Adrenal gland (tissue), 12 donors: ENCODE measurements around the gene WSB1. TPM values are rescaled to one million over a fixed set of nuclear protein-coding genes. Genes with fewer than 3 reads are reported as not detected.

ENCODE experiments used
- DNase-seq, 7 donors: peaks; one replicate each; pipeline ENCODE4 v3.0.0-alpha.2; 2019 to 2020
- H3K27ac ChIP-seq, 5 donors: fragments of 200-600 bp; sonication (generic) in 4 of 5; 1 replicate in 3 of 5; 2 replicates in 2 of 5; pipeline versions ENCODE4 v1.5.1 to v1.8.0; 2016 to 2020; ENCODE audit warnings: mild to moderate bottlenecking in 1 of 5
- H3K27me3 ChIP-seq: fragments of 200-600 bp; 2 replicates; pipeline ENCODE4 v1.8.0; 2021
- H3K36me3 ChIP-seq, 2 donors: fragments of 200-600 bp; replicated peaks in 1 of 2; 1 replicate in 1 of 2; 2 replicates in 1 of 2; pipeline versions ENCODE4 v1.5.1 to v1.8.0; 2018 to 2022
- H3K4me1 ChIP-seq, 2 donors: fragments of 200-600 bp; replicated peaks in 1 of 2; 1 replicate in 1 of 2; 2 replicates in 1 of 2; pipeline versions ENCODE4 v1.5.1 to v1.8.0; 2018 to 2021
- H3K4me3 ChIP-seq, 4 donors: fragments of 200-600 bp; sonication (generic) in 3 of 4; one replicate each; pipeline ENCODE4 v1.5.1; 2016 to 2018
- H3K9me3 ChIP-seq, 3 donors: fragments of 200-600 bp; sonication (generic) in 1 of 3; replicated peaks in 1 of 3; 1 replicate in 2 of 3; 2 replicates in 1 of 3; pipeline versions ENCODE4 v1.5.1 to v1.8.0; 2016 to 2021
- CTCF ChIP-seq, 6 experiments: fragments of 450-650 bp in 4 of 6; fragments of 200-600 bp in 2 of 6; sonication (generic) in 1 of 6; IDR thresholded peaks; 1 replicate in 5 of 6; 2 replicates in 1 of 6; pipeline versions ENCODE4 v1.5.1 to v1.8.0; 2016 to 2021; ENCODE audit warnings: antibody characterized with exemption in 6 of 6, mild to moderate bottlenecking in 2 of 6, moderate library complexity in 1 of 6
- POLR2A ChIP-seq, 2 donors: fragments of 450-650 bp; IDR thresholded peaks; one replicate each; pipeline ENCODE4 v1.6.1; 2017; ENCODE audit warnings: antibody characterized with exemption in 2 of 2, mild to moderate bottlenecking in 2 of 2, moderate library complexity in 1 of 2
- WGBS, 4 donors: extraction: QIAGEN DNeasy Blood & Tissue Kit in 2 of 4; methylation state at CpG; one replicate each; pipeline versions ENCODE4 v1.1.5 to v1.1.7; 2013 to 2017; 5-methylcytosine and 5-hydroxymethylcytosine counted together
- intact Hi-C, 2 donors: fragments of 100-400 bp; cut with DNase I; formaldehyde crosslinking; loops; one replicate each; pipeline versions ENCODE4 v1.14.1 to v1.15.0; 2022 to 2023
- polyA plus RNA-seq, 3 donors: library from polyadenylated mRNA; stranded (reverse); fragments of 200-250 nt in 2 of 3; fragments of 350-450 nt in 1 of 3; fragmentation: Illumina TruSeq in 1 of 3; extraction: RNeasy Lipid Tissue Mini Kit (QIAGEN cat#74804) in 1 of 3; gene quantifications; one replicate each; pipeline ENCODE4 v1.2.3, GENCODE V29; 2013 to 2014
- total RNA-seq, 9 donors: library from RNA; depleted of rRNA in 4 of 9; stranded (reverse); fragments of >200 nt in 4 of 9; fragments of 120-200 nt in 1 of 9; fragmentation: NEBNext Ultra II Directional in 1 of 9; extraction: Animal tissue kit (Norgen Biotek cat#: 25700) in 1 of 9; gene quantifications; one replicate each; pipeline versions ENCODE4 v1.1.0 to v1.2.4, GENCODE V29; 2013 to 2023
- donor health status: healthy with polysubstance abuse.
- donor health status: Bipolar disorder and iron deficiency.
- donor health status: DM: yes; HTN: yes; CAD: no.
- donor health status: DM: no; HTN: no; CAD: no.
- donor health status: DM: no; HTN: no; CAD: no.
- donor health status: DM: yes; HTN: yes; CAD: no.

Gene WSB1
- total and polyA plus RNA-seq, 12 donors, result 27.5 to 170 (median 82.4) TPM

- Histone ChIP-seq H3K4me1 (peaks cover 0 to 16% of the 10 kb centered on the region in 2 donors), H3K27ac (no peak overlapping the region), H3K27me3 (no peaks in the 10 kb centered on the region), H3K4me3 (no peak overlapping the region), H3K36me3 (no peaks in the 10 kb centered on the region), H3K9me3 (no peaks in the 10 kb centered on the region)
- TF ChIP-seq POLR2A (IDR thresholded peaks at IDR 0.05) (no peak), CTCF (IDR thresholded peaks at IDR 0.05) (no peak)
- WGBS, 4 donors, result 80 to 90% (median 85%) methylated on average over 7 to 8 of the region's 8 CpGs
- DNase-seq, result no peak
- intact Hi-C loops, result loop anchor here (5.0 to 10.0 kb wide), 4 partner anchors 79 to 249 kb away; partner anchors contain the start of gene KSR1 (in 1 of the 2)
Observed at GRCh38 chr17:27356091-27356705, 62.3 kb downstream of the WSB1 start.

- Histone ChIP-seq H3K9me3 (no peaks in the 10 kb centered on the region), H3K4me1 (peaks cover 0 to 16% of the 10 kb centered on the region in 2 donors), H3K27me3 (no peaks in the 10 kb centered on the region), H3K4me3 (no peak overlapping the region), H3K27ac (no peak overlapping the region), H3K36me3 (no peaks in the 10 kb centered on the region)
- TF ChIP-seq CTCF (IDR thresholded peaks at IDR 0.05) (no peak), POLR2A (IDR thresholded peaks at IDR 0.05) (no peak)
- no peak for DNase-seq
- WGBS, 4 donors, result 88 to 96% (median 92%) methylated on average over 5 of the region's 5 CpGs
- intact Hi-C loops, result loop anchor here (5.0 to 10.0 kb wide), 4 partner anchors 78 to 248 kb away; partner anchors contain the start of gene KSR1 (in 1 of the 2)
Observed at GRCh38 chr17:27357236-27357635, 63.3 kb downstream of the WSB1 start.

- peaks cover 0 to 6% of the 10 kb centered on the region in 2 donors for H3K4me1 ChIP-seq
- H3K27ac ChIP-seq, result no peak overlapping the region
- TF ChIP-seq POLR2A (IDR thresholded peaks at IDR 0.05) (no peak), CTCF (IDR thresholded peaks at IDR 0.05) (no peak)
- H3K9me3 ChIP-seq, result no peaks in the 10 kb centered on the region
- H3K4me3 ChIP-seq, result no peak overlapping the region
- WGBS, 4 donors, result 74 to 84% (median 76%) methylated on average over 5 to 8 of the region's 8 CpGs
- H3K27me3 ChIP-seq, result no peaks in the 10 kb centered on the region
- DNase-seq, result no peak
- no peaks in the 10 kb centered on the region for H3K36me3 ChIP-seq
- intact Hi-C loops, result no loop called here
Observed at GRCh38 chr17:27360507-27360906, 66.6 kb downstream of the WSB1 start.

GRCh38 chr17:27361695-27362094 lies 67.8 kb downstream of the WSB1 start:
- H3K27me3 ChIP-seq, result no peaks in the 10 kb centered on the region
- DNase-seq, result no peak
- no peak overlapping the region for H3K4me3 ChIP-seq
- H3K4me1 ChIP-seq, result peaks cover 0 to 6% of the 10 kb centered on the region in 2 donors
- intact Hi-C loops, result no loop called here
- no peak overlapping the region for H3K27ac ChIP-seq
- 65 to 78% (median 70%) methylated on average over 2 of the region's 2 CpGs for WGBS, 4 donors
- TF ChIP-seq CTCF (IDR thresholded peaks at IDR 0.05) (no peak), POLR2A (IDR thresholded peaks at IDR 0.05) (no peak)
- H3K36me3 ChIP-seq, result no peaks in the 10 kb centered on the region
- no peaks in the 10 kb centered on the region for H3K9me3 ChIP-seq
